ENCODE results near the gene RAB31.
"Not testable (repeated sequence)": the region's sequence is repeated elsewhere in the genome, so short reads cannot be mapped to it uniquely, and the experiment has no call there.

DNA sequence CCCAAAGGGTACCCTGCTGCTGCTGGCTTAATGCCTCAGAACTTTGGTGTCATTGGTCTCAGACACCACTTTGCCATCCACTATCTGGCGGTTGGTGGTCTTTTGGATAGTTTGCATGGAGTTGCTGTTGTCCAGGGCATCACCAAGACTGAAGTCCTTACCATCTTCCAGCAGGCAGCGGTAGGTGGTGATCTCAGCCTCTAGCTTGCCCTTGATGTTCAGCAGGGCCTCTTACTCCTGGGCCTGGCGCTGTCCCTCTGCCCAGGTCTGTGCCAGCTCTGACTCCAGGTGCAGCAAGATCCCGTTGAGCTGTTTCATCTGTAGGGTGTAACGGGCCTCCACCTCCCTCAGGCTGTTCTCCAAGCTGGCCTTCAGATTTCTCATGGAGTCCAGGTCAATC is 29.9 kb upstream of the RAB31 start:
- not testable (repeated sequence) for TF ChIP-seq CTCF (IDR thresholded peaks at IDR 0.05); ELF1 (IDR thresholded peaks at IDR 0.05); CHD2 (IDR thresholded peaks at IDR 0.05; ENCODE audit: low read length, partially characterized antibody); MXI1 (IDR thresholded peaks at IDR 0.05; ENCODE audit: low read depth, low read length); MEF2A (IDR thresholded peaks at IDR 0.05; ENCODE audit: borderline replicate concordance, low read depth); YY1 (IDR thresholded peaks at IDR 0.05; ENCODE audit: low read depth); SMC3 (IDR thresholded peaks at IDR 0.05; ENCODE audit: low read depth, low read length); GABPA (IDR thresholded peaks at IDR 0.05; ENCODE audit: low read depth); RAD21 (IDR thresholded peaks at IDR 0.05; ENCODE audit: low read length); TEAD4 (IDR thresholded peaks at IDR 0.05; ENCODE audit: borderline replicate concordance, insufficient read depth); EP300 (IDR thresholded peaks at IDR 0.05; ENCODE audit: borderline replicate concordance in 1 of 2, low read depth in 1 of 2, low read length in 1 of 2); USF1 (IDR thresholded peaks at IDR 0.05; ENCODE audit: borderline replicate concordance, low read depth); TAF1 (IDR thresholded peaks at IDR 0.05; ENCODE audit: borderline replicate concordance, low read depth, low read length)

Data from SK-N-SH (cell line).